GM23338 (cell line): ENCODE data around the gene UNC93B1. TPM values are rescaled to one million over a fixed set of nuclear protein-coding genes. Genes with fewer than 3 reads are reported as not detected.

Source experiments
- ATAC-seq: fragments of 200-7000 bp; cut with Tn5 transposase; 3 replicates; pipeline ENCODE4 v1.9.1; 2020
- DNase-seq: peaks from one replicate; pipeline ENCODE4 v3.0.0-alpha.2; 2015; ENCODE audit warnings: low spot score
- H2AFZ ChIP-seq: fragments of 200-600 bp; sonication (generic); 2 replicates; pipeline ENCODE4 v1.8.0; 2016; ENCODE audit warnings: antibody characterized with exemption, mild to moderate bottlenecking, moderate library complexity
- H3F3A ChIP-seq: fragments of 200-600 bp; sonication (generic); replicated peaks from 2 replicates; pipeline ENCODE4 v1.8.0; 2017; ENCODE audit warnings: antibody characterized with exemption, mixed run types, low read depth
- H3K27ac ChIP-seq: fragments of 200-600 bp; sonication (generic); 2 replicates; pipeline ENCODE4 v1.6.1; 2016; ENCODE audit warnings: low read depth
- H3K27me3 ChIP-seq: fragments of 200-600 bp; sonication (generic); 2 replicates; pipeline ENCODE4 v1.8.0; 2016; ENCODE audit warnings: mild to moderate bottlenecking, mixed run types, moderate library complexity; ENCODE audit not compliant: insufficient read depth
- H3K36me3 ChIP-seq: fragments of 200-600 bp; sonication (generic); 2 replicates; pipeline ENCODE4 v1.8.0; 2016; ENCODE audit warnings: mild to moderate bottlenecking; ENCODE audit not compliant: insufficient read depth
- H3K4me1 ChIP-seq: fragments of 200-600 bp; sonication (generic); 2 replicates; pipeline ENCODE4 v1.8.0; 2016; ENCODE audit warnings: mild to moderate bottlenecking, moderate library complexity; ENCODE audit not compliant: insufficient read depth
- H3K4me2 ChIP-seq: fragments of 200-600 bp; sonication (generic); 2 replicates; pipeline ENCODE4 v1.7.1; 2017; ENCODE audit warnings: mixed run types
- H3K4me3 ChIP-seq: fragments of 200-600 bp; sonication (generic); 2 replicates; pipeline ENCODE4 v1.6.1; 2016; ENCODE audit warnings: mixed run types
- H3K79me2 ChIP-seq: fragments of 200-600 bp; sonication (generic); replicated peaks from 2 replicates; pipeline ENCODE4 v1.8.0; 2017; ENCODE audit warnings: mild to moderate bottlenecking; ENCODE audit not compliant: insufficient read depth
- H3K9me2 ChIP-seq: fragments of 200-600 bp; sonication (generic); 2 replicates; pipeline ENCODE4 v1.8.0; 2017; ENCODE audit not compliant: insufficient read depth
- H4K20me1 ChIP-seq: fragments of 200-600 bp; sonication (generic); replicated peaks from 2 replicates; pipeline ENCODE4 v1.8.0; 2017; ENCODE audit warnings: mild to moderate bottlenecking; ENCODE audit not compliant: insufficient read depth
- H3K27ac Mint-ChIP-seq: 2 replicates; pipeline ENCODE4 v1.8.0; 2020; ENCODE audit warnings: inconsistent platforms, mild to moderate bottlenecking, moderate library complexity, mixed read lengths
- H3K27me3 Mint-ChIP-seq: 3 replicates; pipeline ENCODE4 v1.8.0; 2022; ENCODE audit warnings: low read depth, mild to moderate bottlenecking, moderate library complexity, mixed read lengths, inconsistent platforms; ENCODE audit not compliant: insufficient read depth, poor library complexity
- H3K36me3 Mint-ChIP-seq: 3 replicates; pipeline ENCODE4 v1.8.0; 2021; ENCODE audit warnings: low read depth, mild to moderate bottlenecking, inconsistent platforms, moderate library complexity, mixed read lengths
- H3K4me1 Mint-ChIP-seq: 3 replicates; pipeline ENCODE4 v1.8.0; 2020; ENCODE audit warnings: mild to moderate bottlenecking, inconsistent platforms, mixed read lengths
- H3K4me3 Mint-ChIP-seq: 3 replicates; pipeline ENCODE4 v1.8.0; 2021; ENCODE audit warnings: moderate library complexity, mild to moderate bottlenecking, inconsistent platforms, mixed read lengths
- H3K9me3 Mint-ChIP-seq: 3 replicates; pipeline ENCODE4 v1.8.0; 2020; ENCODE audit warnings: moderate library complexity, mild to moderate bottlenecking, inconsistent platforms, mixed read lengths
- CTCF ChIP-seq, 2 experiments: fragments of 200-600 bp in 1 of 2; sonication (generic) in 1 of 2; conservative IDR thresholded peaks; 2 replicates each; pipeline versions ENCODE4 v1.5.1 to v1.6.1; 2016 to 2017; ENCODE audit warnings: antibody characterized with exemption in 2 of 2, low read depth in 2 of 2, mild to moderate bottlenecking in 2 of 2, moderate library complexity in 1 of 2
- NANOG ChIP-seq: IDR thresholded peaks from 2 replicates; pipeline ENCODE4 v1.6.1; 2016; ENCODE audit warnings: antibody characterized with exemption, borderline replicate concordance
- POLR2AphosphoS5 ChIP-seq: IDR thresholded peaks from 2 replicates; pipeline ENCODE4 v1.6.1; 2016; ENCODE audit warnings: antibody characterized with exemption, low read depth
- STAT1 ChIP-seq: IDR thresholded peaks from one replicate; pipeline ENCODE4 v1.6.1; 2016; ENCODE audit warnings: antibody characterized with exemption; ENCODE audit not compliant: unreplicated experiment
- ZNF462 ChIP-seq: fragments of 250-450 bp; sonication (Bioruptor Pico); IDR thresholded peaks from 2 replicates; pipeline ENCODE4 v1.5.0; 2020; ENCODE audit warnings: mild to moderate bottlenecking, moderate library complexity
- polyA plus RNA-seq: library from polyadenylated mRNA; unstranded; fragments of >200 nt; fragmentation: Nextera tagmentation; extraction: Ambion mirVana; gene quantifications from 2 replicates; pipeline ENCODE4 v1.2.1, GENCODE V29; 2016
- total RNA-seq: library from RNA; depleted of rRNA; stranded (reverse); fragments of >200 nt; shearing (Covaris generic); gene quantifications from 2 replicates; pipeline ENCODE4 v1.2.3, GENCODE V29; 2014

The UNC93B1 gene
- total and polyA plus RNA-seq, 2 experiments from 2014 or later, result 16.2 to 34.4 TPM

DNA sequence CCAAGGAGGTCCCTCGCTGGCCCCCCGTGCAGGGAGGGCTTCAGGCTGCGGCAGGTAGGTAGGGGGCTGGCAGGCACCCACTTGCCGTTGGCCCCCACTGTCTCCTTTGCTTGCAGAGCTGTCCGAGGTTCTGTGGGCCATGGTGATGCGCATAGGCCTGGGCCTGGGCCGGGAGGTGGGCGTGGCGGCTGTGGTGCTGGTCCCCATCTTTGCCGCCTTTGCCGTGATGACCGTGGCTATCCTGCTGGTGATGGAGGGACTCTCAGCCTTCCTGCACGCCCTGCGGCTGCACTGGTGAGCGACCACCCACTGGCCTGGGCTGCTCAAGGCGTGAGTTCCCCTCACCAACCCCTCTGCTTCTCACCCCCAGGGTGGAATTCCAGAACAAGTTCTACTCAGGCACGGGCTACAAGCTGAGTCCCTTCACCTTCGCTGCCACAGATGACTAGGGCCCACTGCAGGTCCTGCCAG, 46.5 kb upstream of the UNC93B1 start (continued):
- TF ChIP-seq CTCF (conservative IDR thresholded peaks at IDR 0.05; ENCODE audit: low read depth in 2 of 2) (no peak), STAT1 (no peak)

GRCh38 chr11:68049509-68050370, 45.8 kb upstream of the UNC93B1 start:
- no peak for DNase-seq
- peaks cover 3% of the 10 kb centered on the region; the same call in 1 of the 2 replicates for H4K20me1 ChIP-seq
- H3K36me3 Mint-ChIP-seq, result peaks cover 10% of the 10 kb centered on the region; the same call in 2 of the 3 replicates
- H3K4me1 Mint-ChIP-seq, result peaks cover 19% of the 10 kb centered on the region
- no peaks in the 10 kb centered on the region; the same call in 2 of the 3 replicates for H3K9me3 Mint-ChIP-seq
- no peak overlapping the region for H3K4me3 Mint-ChIP-seq
- H3K27ac Mint-ChIP-seq, result no peak overlapping the region
- no peak overlapping the region for H3K27ac ChIP-seq
- peaks cover 19% of the 10 kb centered on the region for H3K27me3 Mint-ChIP-seq
- no peaks in the 10 kb centered on the region for H3K27me3 ChIP-seq
- no peaks in the 10 kb centered on the region for H3K9me2 ChIP-seq
- ATAC-seq, result peak; percentile 18
- no peak overlapping the region for H3K4me3 ChIP-seq
- H3F3A ChIP-seq, result peaks cover 18% of the 10 kb centered on the region; the same call in 1 of the 2 replicates
- no peak overlapping the region for H3K4me2 ChIP-seq
- peaks cover 6% of the 10 kb centered on the region; the same call in 1 of the 2 replicates for H3K4me1 ChIP-seq
- no peak overlapping the region for H2AFZ ChIP-seq
- no peaks in the 10 kb centered on the region for H3K79me2 ChIP-seq
- TF ChIP-seq CTCF (conservative IDR thresholded peaks at IDR 0.05; ENCODE audit: low read depth in 2 of 2) (peak in 1 of 2 experiments; percentile 41; a peak in 1 of 4 replicates), NANOG (no peak)
- H3K36me3 ChIP-seq, result no peaks in the 10 kb centered on the region; the same call in 1 of the 2 replicates

DNA sequence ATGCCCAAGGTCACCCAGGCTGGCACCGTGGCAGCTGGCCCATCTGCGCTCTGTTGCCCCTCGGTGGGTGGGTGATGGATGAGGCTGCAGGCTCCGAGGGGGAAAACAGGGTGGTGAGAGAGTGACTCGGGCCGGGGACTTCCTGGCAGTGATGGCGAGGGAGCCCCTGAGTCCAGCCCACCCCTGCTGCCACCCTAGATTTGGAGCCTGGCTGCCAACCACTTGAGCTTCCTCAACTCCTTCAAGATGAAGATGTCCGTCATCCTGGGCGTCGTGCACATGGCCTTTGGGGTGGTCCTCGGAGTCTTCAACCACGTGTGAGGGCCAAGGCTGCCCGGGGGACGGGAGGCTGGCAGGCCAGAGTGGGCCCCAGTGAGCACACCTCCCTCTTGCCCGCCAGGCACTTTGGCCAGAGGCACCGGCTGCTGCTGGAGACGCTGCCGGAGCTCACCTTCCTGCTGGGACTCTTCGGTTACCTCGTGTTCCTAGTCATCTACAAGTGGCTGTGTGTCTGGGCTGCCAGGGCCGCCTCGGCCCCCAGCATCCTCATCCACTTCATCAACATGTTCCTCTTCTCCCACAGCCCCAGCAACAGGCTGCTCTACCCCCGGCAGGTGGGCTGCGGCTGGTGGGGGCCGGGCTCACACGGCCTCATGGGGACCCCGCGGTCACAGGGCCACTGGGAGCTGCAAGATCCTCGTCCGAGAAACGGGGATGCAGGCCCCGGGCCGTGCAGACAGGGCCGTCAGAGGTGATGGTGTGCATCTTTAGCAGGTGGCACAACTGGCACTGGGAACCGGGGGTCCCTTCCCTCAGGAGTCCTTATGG, 45.0 kb upstream of the UNC93B1 start:
- no peak for ATAC-seq
- no peaks in the 10 kb centered on the region; the same call in 2 of the 3 replicates for H3K9me3 Mint-ChIP-seq
- H3K36me3 ChIP-seq, result no peaks in the 10 kb centered on the region; the same call in 1 of the 2 replicates
- TF ChIP-seq ZNF462 (CRISPR knock-in tag) (no peak), POLR2AphosphoS5 (no peak)

More for the DNA sequence above, 45.0 kb upstream of the UNC93B1 start:
- peaks cover 17% of the 10 kb centered on the region for H3K27me3 Mint-ChIP-seq
- H3K27me3 ChIP-seq, result no peaks in the 10 kb centered on the region
- no peak overlapping the region for H3K27ac ChIP-seq
- peaks cover 6% of the 10 kb centered on the region; the same call in 1 of the 2 replicates for H3K4me1 ChIP-seq
- H3K4me2 ChIP-seq, result no peak overlapping the region
- no peak overlapping the region for H2AFZ ChIP-seq
- H3K79me2 ChIP-seq, result no peaks in the 10 kb centered on the region
- no peak overlapping the region for H3K4me3 Mint-ChIP-seq
- H3F3A ChIP-seq, result 0 out of 2 replicates have a peak, but pooled peaks cover 10% of the 10 kb centered on the region
- peaks cover 19% of the 10 kb centered on the region for H3K4me1 Mint-ChIP-seq
- H3K9me2 ChIP-seq, result no peaks in the 10 kb centered on the region
- DNase-seq, result no peak
- H3K36me3 Mint-ChIP-seq, result peaks cover 10% of the 10 kb centered on the region; the same call in 2 of the 3 replicates
- H3K4me3 ChIP-seq, result no peak overlapping the region
- no peak overlapping the region for H3K27ac Mint-ChIP-seq
- peaks cover 3% of the 10 kb centered on the region; the same call in 1 of the 2 replicates for H4K20me1 ChIP-seq
